Gastrocnemius medialis (tissue), 4 donors: ENCODE measurements around the gene FDX1. TPM values are rescaled to one million over a fixed set of nuclear protein-coding genes. Genes with fewer than 3 reads are reported as not detected.

ENCODE experiments used
- ATAC-seq, 2 donors: fragments of 150-250 bp; one replicate each; pipeline ENCODE4 v1.9.1; 2016
- DNase-seq, 2 donors: peaks; one replicate each; pipeline ENCODE4 v3.0.0-alpha.2; 2019
- H3K27ac ChIP-seq, 4 donors: fragments of 200-600 bp; sonication (generic); 1 replicate in 1 of 4; 2 replicates in 3 of 4; pipeline ENCODE4 v1.5.1; 2016 to 2018; ENCODE audit warnings: mild to moderate bottlenecking in 2 of 4, moderate library complexity in 1 of 4
- H3K27me3 ChIP-seq, 3 donors: fragments of 200-600 bp; sonication (generic) in 2 of 3; 1 replicate in 1 of 3; 2 replicates in 2 of 3; pipeline versions ENCODE4 v1.5.1 to v1.6.0; 2016 to 2019; ENCODE audit warnings: mild to moderate bottlenecking in 1 of 3, moderate library complexity in 1 of 3
- H3K36me3 ChIP-seq, 2 donors: fragments of 200-600 bp; sonication (generic) in 1 of 2; one replicate each; pipeline ENCODE4 v1.5.1; 2017 to 2018
- H3K4me1 ChIP-seq, 2 donors: fragments of 200-600 bp; sonication (generic) in 1 of 2; one replicate each; pipeline ENCODE4 v1.5.1; 2016 to 2017; ENCODE audit warnings: mild to moderate bottlenecking in 2 of 2
- H3K4me3 ChIP-seq, 4 donors: fragments of 200-600 bp; sonication (generic) in 3 of 4; 1 replicate in 1 of 4; 2 replicates in 3 of 4; pipeline ENCODE4 v1.5.1; 2016 to 2019; ENCODE audit warnings: mild to moderate bottlenecking in 2 of 4
- H3K9me3 ChIP-seq, 3 donors: fragments of 200-600 bp; sonication (generic) in 2 of 3; 1 replicate in 1 of 3; 2 replicates in 2 of 3; pipeline ENCODE4 v1.5.1; 2016 to 2019
- CTCF ChIP-seq, 5 experiments: fragments of 450-650 bp in 3 of 5; fragments of 200-600 bp in 2 of 5; sonication (generic) in 2 of 5; IDR thresholded peaks in 4 of 5; conservative IDR thresholded peaks in 1 of 5; 1 replicate in 4 of 5; 2 replicates in 1 of 5; pipeline ENCODE4 v1.5.1; 2016 to 2019; ENCODE audit warnings: antibody characterized with exemption in 5 of 5, mild to moderate bottlenecking in 3 of 5, moderate library complexity in 3 of 5
- POLR2A ChIP-seq, 2 donors: fragments of 450-650 bp; IDR thresholded peaks; one replicate each; pipeline ENCODE4 v1.6.1; 2017; ENCODE audit warnings: antibody characterized with exemption in 2 of 2, mild to moderate bottlenecking in 2 of 2, moderate library complexity in 2 of 2
- in situ Hi-C, 4 donors: fragments of 200-750 bp; cut with MboI; loops; one replicate each; pipeline versions ENCODE4 v1.15.0 to v1.8.0; 2017; ENCODE audit warnings: low sequenced_read_pairs in 4 of 4
- intact Hi-C: fragments of 100-400 bp; cut with DNase I; formaldehyde crosslinking; loops from one replicate; pipeline ENCODE4 v1.15.1; 2023; ENCODE audit warnings: low total_unique reads
- total RNA-seq, 4 donors: library from RNA; depleted of rRNA; stranded (reverse); fragments of >200 nt; gene quantifications; one replicate each; pipeline versions ENCODE4 v1.1.0 to v1.2.3, GENCODE V29; 2016

FDX1 gene
- total RNA-seq, 4 donors from 2014 or later, result 13.3 to 25.0 (median 21.3) TPM

DNA sequence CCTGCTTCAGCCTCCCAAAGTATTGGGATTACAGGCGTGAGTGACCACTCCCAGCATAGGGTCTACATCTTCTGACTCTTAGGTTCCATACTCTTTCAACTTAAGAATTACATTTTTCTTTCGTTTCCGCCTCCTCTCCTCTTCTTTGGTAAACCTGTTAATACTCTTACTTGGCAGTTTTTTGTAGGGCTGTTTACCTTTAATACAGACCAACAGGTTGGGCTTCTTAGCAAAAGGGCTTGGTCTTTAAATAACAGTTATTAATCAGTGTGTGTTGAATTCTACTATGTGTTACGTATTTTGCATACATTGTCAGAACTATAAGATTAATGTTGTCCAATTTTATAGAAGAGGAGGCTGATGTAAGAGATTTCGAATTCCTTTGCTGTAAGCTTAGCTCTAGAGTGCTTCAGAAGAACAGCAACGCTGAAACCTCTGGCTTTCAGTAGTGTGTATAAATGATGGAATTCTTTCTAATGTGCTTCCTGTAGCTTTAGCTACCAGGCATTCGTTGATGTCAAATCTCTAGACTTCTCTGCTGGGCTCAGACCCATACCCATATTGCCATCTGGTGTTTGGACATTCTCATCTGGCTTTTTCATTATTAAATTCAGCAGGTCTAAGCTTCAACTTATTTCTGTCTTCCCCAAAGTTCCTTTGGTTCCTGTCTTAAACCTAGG lies 3.1 kb downstream of the FDX1 start:
- no peak overlapping the region for H3K4me3 ChIP-seq
- ATAC-seq (no peak), DNase-seq (no peak)
- H3K27me3 ChIP-seq, result no peaks in the 10 kb centered on the region
- no peak for TF ChIP-seq CTCF (IDR thresholded peaks at IDR 0.05 in 4 of 5, conservative IDR thresholded peaks at IDR 0.05 in 1 of 5)
- no peak for TF ChIP-seq POLR2A (IDR thresholded peaks at IDR 0.05)
- intact Hi-C loops, result loop anchor here (1.0 to 10.0 kb wide), 3 partner anchors 232 to 488 kb away; partner anchors contain the start of gene ZC3H12C
- H3K36me3 ChIP-seq, result no peaks in the 10 kb centered on the region
- in situ Hi-C loops, result loop anchor here in 2 of 4 donors (10.0 kb wide), 2 partner anchors 58 to 228 kb away; no protein-coding TSS in a partner anchor
- peaks cover 28 to 42% of the 10 kb centered on the region in 2 donors for H3K4me1 ChIP-seq
- no peak overlapping the region for H3K27ac ChIP-seq
- H3K9me3 ChIP-seq, result no peaks in the 10 kb centered on the region

DNA sequence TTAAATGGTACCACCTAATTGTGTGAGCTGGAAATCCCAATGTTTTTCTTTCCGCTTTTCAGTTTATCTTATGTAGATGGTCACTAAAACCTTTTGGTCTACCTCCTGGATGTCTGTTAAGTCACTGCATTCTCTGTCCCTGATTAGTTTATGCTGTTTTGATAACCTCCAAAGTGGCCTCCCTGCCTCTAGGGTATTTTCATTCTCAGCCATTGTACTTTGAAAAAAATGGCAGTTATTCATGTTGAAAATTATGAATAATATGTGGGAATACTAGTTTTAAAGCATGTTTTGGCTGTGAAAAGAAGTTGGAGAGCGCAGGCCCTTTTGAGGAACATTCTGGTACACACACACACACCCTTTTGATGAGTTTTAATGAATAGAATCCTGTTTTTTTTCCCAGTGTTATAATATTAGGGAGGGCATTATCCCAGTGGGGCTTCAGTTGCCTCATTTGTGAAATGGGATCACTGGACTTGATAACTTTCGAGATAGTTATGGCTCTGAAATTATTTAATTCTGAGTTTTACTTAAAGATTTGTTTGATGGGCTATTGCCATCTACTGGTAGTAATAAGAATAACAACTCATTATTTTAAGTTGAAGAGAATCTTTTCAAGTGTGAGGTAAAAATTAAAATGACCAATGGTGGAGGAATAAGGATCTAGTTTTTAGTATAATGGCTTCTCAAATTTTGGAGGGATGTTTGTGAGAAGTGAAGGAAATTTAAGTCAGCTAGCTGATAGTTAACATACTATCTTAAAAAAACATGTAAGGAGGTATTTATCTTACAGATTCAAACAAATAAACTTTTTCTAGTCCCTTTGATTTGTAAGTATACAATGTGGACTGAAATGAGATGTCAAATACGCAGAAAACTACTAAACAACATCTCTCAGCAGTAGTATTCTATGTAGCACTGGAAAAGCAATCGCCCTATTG lies 3.9 kb downstream of the FDX1 start:
- no peak overlapping the region for H3K4me3 ChIP-seq
- no peak for TF ChIP-seq POLR2A (IDR thresholded peaks at IDR 0.05)
- TF ChIP-seq CTCF (IDR thresholded peaks at IDR 0.05 in 4 of 5, conservative IDR thresholded peaks at IDR 0.05 in 1 of 5), result peak; percentile 41 to 77 (median 47)
- H3K27me3 ChIP-seq, result no peaks in the 10 kb centered on the region
- H3K27ac ChIP-seq, result no peak overlapping the region
- H3K4me1 ChIP-seq, result peaks cover 28 to 42% of the 10 kb centered on the region in 2 donors
- no peaks in the 10 kb centered on the region for H3K9me3 ChIP-seq
- H3K36me3 ChIP-seq, result no peaks in the 10 kb centered on the region
- ATAC-seq (no peak), DNase-seq (no peak)
- intact Hi-C loops, result loop anchor here (1.0 to 10.0 kb wide), 4 partner anchors 137 to 489 kb away; partner anchors contain the start of genes RDX and ZC3H12C
- in situ Hi-C loops, result loop anchor here in 2 of 4 donors (10.0 kb wide), 2 partner anchors 59 to 229 kb away; no protein-coding TSS in a partner anchor

GRCh38 chr11:110434952-110435779 lies 5.4 kb downstream of the FDX1 start:
- ATAC-seq (peak; percentile 30 to 55), DNase-seq (peak in 1 of 2 donors; percentile 28)
- intact Hi-C loops (loop anchor here (2.0 to 10.0 kb wide), 3 partner anchors 138 to 490 kb away; partner anchors contain the start of genes RDX and ZC3H12C), in situ Hi-C loops (loop anchor here in 2 of 4 donors (10.0 kb wide), 2 partner anchors 60 to 230 kb away; no protein-coding TSS in a partner anchor)
- peak overlapping the region; percentile 9 to 72 (median 58) for H3K27ac ChIP-seq
- peaks cover 0 to 5% of the 10 kb centered on the region in 2 donors for H3K36me3 ChIP-seq
- H3K4me3 ChIP-seq, result no peak overlapping the region
- H3K27me3 ChIP-seq, result no peaks in the 10 kb centered on the region
- H3K4me1 ChIP-seq, result peaks cover 28 to 43% of the 10 kb centered on the region in 2 donors
- peak in 1 of 5 experiments; percentile 28 for TF ChIP-seq CTCF (IDR thresholded peaks at IDR 0.05 in 4 of 5, conservative IDR thresholded peaks at IDR 0.05 in 1 of 5)
- no peak for TF ChIP-seq POLR2A (IDR thresholded peaks at IDR 0.05)
- no peaks in the 10 kb centered on the region for H3K9me3 ChIP-seq
